ENCODE results near the gene CBLB. TPM values are rescaled to one million over a fixed set of nuclear protein-coding genes. Genes with fewer than 3 reads are reported as not detected.

The CBLB gene
- total RNA-seq, 1 experiment from 2014 or later: 8.6 TPM

GRCh38 chr3:105662306-105662705 lies 206.5 kb downstream of the CBLB start:
- Histone ChIP-seq H3K27me3 (ENCODE audit: control insufficient read depth, insufficient read depth, low read length) (no peaks in the 10 kb centered on the region), H3K9me3 (ENCODE audit: control insufficient read depth, insufficient read depth, low read depth, low read length) (no peaks in the 10 kb centered on the region), H3K4me1 (ENCODE audit: control insufficient read depth, insufficient read depth, low read length) (no peaks in the 10 kb centered on the region), H3K27ac (ENCODE audit: low read length) (no peak overlapping the region), H3K36me3 (ENCODE audit: control insufficient read depth, insufficient read depth, low read length) (no peaks in the 10 kb centered on the region), H3K4me3 (ENCODE audit: low read depth in 2 of 2, low read length in 2 of 2) (no peak overlapping the region)
- DNase-seq (ENCODE audit: low read depth, low spot score): no peak
- TF ChIP-seq CTCF (IDR thresholded peaks at IDR 0.05) (no peak), TCF7L2 (IDR thresholded peaks at IDR 0.05; ENCODE audit: low read depth, low read length) (no peak), REST (IDR thresholded peaks at IDR 0.05; ENCODE audit: insufficient read depth in 1 of 2, low read depth in 2 of 2, low read length in 1 of 2) (no peak), POLR2AphosphoS5 (IDR thresholded peaks at IDR 0.05; ENCODE audit: low read depth, low read length) (no peak), SIN3A (IDR thresholded peaks at IDR 0.05; ENCODE audit: borderline replicate concordance, insufficient read depth, low read depth, low read length) (no peak)
- intact Hi-C loops (cut with micrococcal nuclease; ENCODE audit: unreplicated experiment): no loop called here
- in situ Hi-C loops (cut with HindIII; ENCODE audit: low pct_unique_long_range_greater_than_20kb, low sequenced_read_pairs): no loop called here
- ATAC-seq: no peak
- POLR2A ChIA-PET: no interaction called here
- CTCF ChIA-PET: no interaction called here
- BruUV-seq (replicated peaks): no TSS peak

GRCh38 chr3:105661461-105661860 lies 207.4 kb downstream of the CBLB start:
- Histone ChIP-seq H3K4me3 (ENCODE audit: low read depth in 2 of 2, low read length in 2 of 2) (no peak overlapping the region), H3K27me3 (ENCODE audit: control insufficient read depth, insufficient read depth, low read length) (no peaks in the 10 kb centered on the region), H3K4me1 (ENCODE audit: control insufficient read depth, insufficient read depth, low read length) (no peaks in the 10 kb centered on the region), H3K9me3 (ENCODE audit: control insufficient read depth, insufficient read depth, low read depth, low read length) (no peaks in the 10 kb centered on the region), H3K36me3 (ENCODE audit: control insufficient read depth, insufficient read depth, low read length) (no peaks in the 10 kb centered on the region), H3K27ac (ENCODE audit: low read length) (no peak overlapping the region)
- in situ Hi-C loops (cut with HindIII; ENCODE audit: low pct_unique_long_range_greater_than_20kb, low sequenced_read_pairs) (no loop called here), intact Hi-C loops (cut with micrococcal nuclease; ENCODE audit: unreplicated experiment) (no loop called here)
- ChIA-PET POLR2A (no interaction called here), CTCF (no interaction called here)
- BruUV-seq (replicated peaks): no TSS peak
- TF ChIP-seq CTCF (IDR thresholded peaks at IDR 0.05) (no peak), REST (IDR thresholded peaks at IDR 0.05; ENCODE audit: insufficient read depth in 1 of 2, low read depth in 2 of 2, low read length in 1 of 2) (no peak), SIN3A (IDR thresholded peaks at IDR 0.05; ENCODE audit: borderline replicate concordance, insufficient read depth, low read depth, low read length) (no peak), POLR2AphosphoS5 (IDR thresholded peaks at IDR 0.05; ENCODE audit: low read depth, low read length) (no peak), TCF7L2 (IDR thresholded peaks at IDR 0.05; ENCODE audit: low read depth, low read length) (no peak)
- DNase-seq (ENCODE audit: low read depth, low spot score): no peak
- ATAC-seq: no peak
